ENCODE data around the gene RASL11B.

RASL11B gene

GRCh38 chr4:52853351-52853750, 8.8 kb upstream of the RASL11B start:
- no peak for TF ChIP-seq EZH2phosphoT487 (IDR thresholded peaks at IDR 0.05; ENCODE audit: borderline replicate concordance)
- TF ChIP-seq CTCF (conservative IDR thresholded peaks at IDR 0.05; ENCODE audit: low read length): no peak
- no peaks in the 10 kb centered on the region for H3K9me3 ChIP-seq (ENCODE audit: insufficient read depth, low read depth, low read length)
- H3K4me2 ChIP-seq (ENCODE audit: low read depth, low read length, poor library complexity, severe bottlenecking): no peak overlapping the region
- H3K36me3 ChIP-seq (ENCODE audit: insufficient read depth, low read length): no peaks in the 10 kb centered on the region
- H3K27me3 ChIP-seq (ENCODE audit: insufficient read depth, low read length, poor library complexity, severe bottlenecking): no peaks in the 10 kb centered on the region
- no peaks in the 10 kb centered on the region for H3K79me2 ChIP-seq (ENCODE audit: insufficient read depth, low read length)
- no peaks in the 10 kb centered on the region for H3K4me1 ChIP-seq (ENCODE audit: insufficient read depth, low read length, poor library complexity, severe bottlenecking)
- no peaks in the 10 kb centered on the region for H3K9me2 ChIP-seq (replicated peaks; ENCODE audit: low read depth, low read length)
- H2AFZ ChIP-seq (ENCODE audit: low read length): no peak overlapping the region
- no peak overlapping the region for H3K4me3 ChIP-seq (ENCODE audit: low read length, poor library complexity, severe bottlenecking)
- no peak overlapping the region for H3K9ac ChIP-seq (ENCODE audit: low read depth, low read length, poor library complexity, severe bottlenecking)
- no peaks in the 10 kb centered on the region for H4K20me1 ChIP-seq (ENCODE audit: insufficient read depth, low read length, poor library complexity, severe bottlenecking)
- H3F3A ChIP-seq (ENCODE audit: low read depth): no peaks in the 10 kb centered on the region

GRCh38 chr4:52856801-52857200, 5.3 kb upstream of the RASL11B start:
- H3K4me1 ChIP-seq (ENCODE audit: insufficient read depth, low read length, poor library complexity, severe bottlenecking): no peaks in the 10 kb centered on the region
- no peaks in the 10 kb centered on the region for H3F3A ChIP-seq (ENCODE audit: low read depth)
- H3K4me3 ChIP-seq (ENCODE audit: low read length, poor library complexity, severe bottlenecking): no peak overlapping the region
- no peaks in the 10 kb centered on the region for H3K27me3 ChIP-seq (ENCODE audit: insufficient read depth, low read length, poor library complexity, severe bottlenecking)
- H3K9me2 ChIP-seq (replicated peaks; ENCODE audit: low read depth, low read length): no peaks in the 10 kb centered on the region
- no peaks in the 10 kb centered on the region for H3K79me2 ChIP-seq (ENCODE audit: insufficient read depth, low read length)
- no peak overlapping the region for H2AFZ ChIP-seq (ENCODE audit: low read length)
- H3K36me3 ChIP-seq (ENCODE audit: insufficient read depth, low read length): no peaks in the 10 kb centered on the region
- no peaks in the 10 kb centered on the region for H4K20me1 ChIP-seq (ENCODE audit: insufficient read depth, low read length, poor library complexity, severe bottlenecking)
- no peak for TF ChIP-seq CTCF (conservative IDR thresholded peaks at IDR 0.05; ENCODE audit: low read length)
- TF ChIP-seq EZH2phosphoT487 (IDR thresholded peaks at IDR 0.05; ENCODE audit: borderline replicate concordance): no peak
- no peak overlapping the region for H3K4me2 ChIP-seq (ENCODE audit: low read depth, low read length, poor library complexity, severe bottlenecking)
- H3K9ac ChIP-seq (ENCODE audit: low read depth, low read length, poor library complexity, severe bottlenecking): no peak overlapping the region
- H3K9me3 ChIP-seq (ENCODE audit: insufficient read depth, low read depth, low read length): no peaks in the 10 kb centered on the region

DNA sequence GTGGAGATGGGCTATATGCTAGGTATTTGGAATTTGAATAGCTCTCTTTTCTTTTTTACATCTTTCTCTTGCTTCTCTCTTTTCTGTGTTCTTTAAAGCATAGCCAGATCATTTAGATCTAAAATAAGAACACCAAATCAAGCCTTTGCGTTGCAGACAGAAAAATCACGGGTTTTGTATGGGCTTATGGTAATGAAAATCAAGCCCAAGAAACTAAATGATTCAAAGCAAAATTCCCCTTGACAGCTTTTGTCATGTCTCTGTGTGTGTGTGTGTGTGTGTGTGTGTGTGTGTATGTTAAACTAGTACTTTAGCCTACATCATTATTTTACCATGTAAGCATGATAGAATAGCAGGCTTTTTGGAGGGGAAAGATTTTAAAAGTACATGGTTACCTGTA, 1.8 kb upstream of the RASL11B start:
- H3F3A ChIP-seq (ENCODE audit: low read depth): no peaks in the 10 kb centered on the region
- no peak overlapping the region for H3K9ac ChIP-seq (ENCODE audit: low read depth, low read length, poor library complexity, severe bottlenecking)
- H3K9me2 ChIP-seq (replicated peaks; ENCODE audit: low read depth, low read length): no peaks in the 10 kb centered on the region
- H3K27me3 ChIP-seq (ENCODE audit: insufficient read depth, low read length, poor library complexity, severe bottlenecking): no peaks in the 10 kb centered on the region
- no peaks in the 10 kb centered on the region for H3K4me1 ChIP-seq (ENCODE audit: insufficient read depth, low read length, poor library complexity, severe bottlenecking)
- no peaks in the 10 kb centered on the region for H3K79me2 ChIP-seq (ENCODE audit: insufficient read depth, low read length)
- H3K4me3 ChIP-seq (ENCODE audit: low read length, poor library complexity, severe bottlenecking): no peak overlapping the region
- H4K20me1 ChIP-seq (ENCODE audit: insufficient read depth, low read length, poor library complexity, severe bottlenecking): no peaks in the 10 kb centered on the region
- H3K36me3 ChIP-seq (ENCODE audit: insufficient read depth, low read length): no peaks in the 10 kb centered on the region
- no peaks in the 10 kb centered on the region for H3K9me3 ChIP-seq (ENCODE audit: insufficient read depth, low read depth, low read length)
- no peak overlapping the region for H2AFZ ChIP-seq (ENCODE audit: low read length)
- H3K4me2 ChIP-seq (ENCODE audit: low read depth, low read length, poor library complexity, severe bottlenecking): no peak overlapping the region
- TF ChIP-seq EZH2phosphoT487 (IDR thresholded peaks at IDR 0.05; ENCODE audit: borderline replicate concordance) (no peak), CTCF (conservative IDR thresholded peaks at IDR 0.05; ENCODE audit: low read length) (no peak)

All from Loucy (cell line).